Activated naive CD8-positive, alpha-beta T cell treated with anti-CD3 and anti-CD28 coated beads, Interleukin-2, amount 10 ng/mL, durations not matched to agents 7 days and 5 days (primary cell): ENCODE measurements around the gene MAMSTR. TPM values are rescaled to one million over a fixed set of nuclear protein-coding genes. Genes with fewer than 3 reads are reported as not detected.
A peak's percentile ranks its signal among the peaks of the same experiment; 100 is the strongest.

Experiments used
- ATAC-seq: fragments of 150-1000 bp; cut with Tn5 transposase; one replicate; pipeline ENCODE4 v1.10.0; 2021; ENCODE audit warnings: low read depth, moderate library complexity
- POLR2A ChIA-PET: fragments of 350-600 bp; sonication (Branson Sonifier 250); formaldehyde crosslinking; loops from one replicate; lab custom pipeline; 2021; ENCODE audit warnings: antibody characterized with exemption; lab: Charles Lee
- DNase-seq: peaks from one replicate; pipeline ENCODE4 v3.0.0; 2021
- H3K27ac Mint-ChIP-seq: one replicate; pipeline ENCODE4 v1.8.0; 2022; ENCODE audit warnings: mild to moderate bottlenecking, mixed read lengths
- H3K27me3 Mint-ChIP-seq: one replicate; pipeline ENCODE4 v1.8.0; 2022; ENCODE audit warnings: mild to moderate bottlenecking, moderate library complexity, mixed read lengths
- H3K36me3 Mint-ChIP-seq: one replicate; pipeline ENCODE4 v1.8.0; 2021; ENCODE audit warnings: mild to moderate bottlenecking, mixed read lengths
- H3K4me1 Mint-ChIP-seq: one replicate; pipeline ENCODE4 v1.8.0; 2021; ENCODE audit warnings: mixed read lengths
- H3K4me3 Mint-ChIP-seq: one replicate; pipeline ENCODE4 v1.8.0; 2022; ENCODE audit warnings: mild to moderate bottlenecking, moderate library complexity, mixed read lengths
- H3K9me3 Mint-ChIP-seq: one replicate; pipeline ENCODE4 v1.8.0; 2021; ENCODE audit warnings: mixed read lengths
- total RNA-seq, 2 experiments: library from RNA; stranded (reverse); gene quantifications; one replicate each; pipeline ENCODE4 v1.2.3, GENCODE V29; 2021

MAMSTR gene
- total RNA-seq, 2 experiments from 2014 or later = 1.5 to 2.1 TPM

DNA sequence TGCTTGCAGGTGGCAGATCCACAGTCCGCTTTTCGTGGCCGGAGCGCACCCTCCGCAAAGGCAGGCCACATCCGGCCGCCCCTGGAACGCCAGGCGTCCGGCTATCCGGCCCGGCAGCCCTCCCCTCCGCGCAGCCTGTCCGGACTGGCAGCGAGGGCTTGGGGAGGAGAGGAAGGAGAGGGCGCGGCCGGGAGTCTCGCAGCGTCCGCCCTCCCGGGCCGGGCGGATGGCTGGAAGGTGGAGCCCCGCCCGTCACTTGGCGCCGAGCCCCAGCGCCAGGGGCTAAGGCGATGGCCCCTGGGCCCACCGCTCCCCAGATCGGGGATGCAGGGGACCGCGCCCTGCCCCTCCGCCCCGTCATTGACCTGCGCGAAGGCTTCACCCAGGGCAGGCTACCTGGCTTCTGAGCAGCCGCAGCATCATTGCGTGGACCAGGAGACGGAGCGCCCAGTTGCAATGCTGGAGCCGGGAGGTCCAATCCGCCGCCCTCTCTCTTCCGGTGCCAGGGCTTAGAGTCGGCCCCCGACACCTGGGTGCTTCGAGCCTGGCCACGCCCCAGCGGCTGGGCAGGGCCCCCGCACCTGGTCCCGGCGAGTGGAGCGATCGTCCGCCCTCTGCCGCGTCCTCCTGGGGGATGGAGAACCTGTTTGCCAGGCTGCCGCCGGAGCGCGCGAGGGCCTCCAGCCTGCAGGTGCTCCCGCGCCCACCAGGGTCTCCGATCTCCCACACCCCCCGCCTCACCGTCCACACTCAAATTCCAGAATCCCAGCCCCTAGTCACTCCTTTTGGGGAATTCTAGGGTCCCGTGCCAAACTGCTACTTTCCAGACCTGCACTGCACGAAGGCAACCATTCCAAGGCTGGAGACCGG lies 33.2 kb upstream of the MAMSTR start, which contains the start of gene FUT1:
Gene FUT1, minus strand, starts transcription at position 146 of the 870 bp plus-strand sequence. CDS start 1,360 bp downstream, outside the sequence.
- Mint-ChIP-seq H3K27me3 (peaks cover 35% of the 10 kb centered on the region), H3K27ac (no peak within 1 kb of the TSS), H3K36me3 (no peaks in the 10 kb centered on the region), H3K9me3 (no peaks in the 10 kb centered on the region), H3K4me3 (peak within 1 kb of the TSS; percentile 77), H3K4me1 (peaks cover 15% of the 10 kb centered on the region)
- POLR2A ChIA-PET = no interaction called here
- DNase-seq (peak; percentile 62), ATAC-seq (peak; percentile 72)

GRCh38 chr19:48751845-48752495 lies 32.4 kb upstream of the MAMSTR start:
- H3K36me3 Mint-ChIP-seq = no peaks in the 10 kb centered on the region
- H3K27me3 Mint-ChIP-seq = peaks cover 35% of the 10 kb centered on the region
- H3K9me3 Mint-ChIP-seq = no peaks in the 10 kb centered on the region
- H3K4me1 Mint-ChIP-seq = peaks cover 17% of the 10 kb centered on the region
- no peak overlapping the region for H3K27ac Mint-ChIP-seq
- peak; percentile 21 for ATAC-seq
- no peak for DNase-seq
- peak overlapping the region; percentile 72 for H3K4me3 Mint-ChIP-seq
- POLR2A ChIA-PET = interaction anchor here (0.5 to 0.6 kb wide), 3 partner anchors 12 to 208 kb away, joined by 3 to 4 read pairs (median 3); no protein-coding TSS in a partner anchor

DNA sequence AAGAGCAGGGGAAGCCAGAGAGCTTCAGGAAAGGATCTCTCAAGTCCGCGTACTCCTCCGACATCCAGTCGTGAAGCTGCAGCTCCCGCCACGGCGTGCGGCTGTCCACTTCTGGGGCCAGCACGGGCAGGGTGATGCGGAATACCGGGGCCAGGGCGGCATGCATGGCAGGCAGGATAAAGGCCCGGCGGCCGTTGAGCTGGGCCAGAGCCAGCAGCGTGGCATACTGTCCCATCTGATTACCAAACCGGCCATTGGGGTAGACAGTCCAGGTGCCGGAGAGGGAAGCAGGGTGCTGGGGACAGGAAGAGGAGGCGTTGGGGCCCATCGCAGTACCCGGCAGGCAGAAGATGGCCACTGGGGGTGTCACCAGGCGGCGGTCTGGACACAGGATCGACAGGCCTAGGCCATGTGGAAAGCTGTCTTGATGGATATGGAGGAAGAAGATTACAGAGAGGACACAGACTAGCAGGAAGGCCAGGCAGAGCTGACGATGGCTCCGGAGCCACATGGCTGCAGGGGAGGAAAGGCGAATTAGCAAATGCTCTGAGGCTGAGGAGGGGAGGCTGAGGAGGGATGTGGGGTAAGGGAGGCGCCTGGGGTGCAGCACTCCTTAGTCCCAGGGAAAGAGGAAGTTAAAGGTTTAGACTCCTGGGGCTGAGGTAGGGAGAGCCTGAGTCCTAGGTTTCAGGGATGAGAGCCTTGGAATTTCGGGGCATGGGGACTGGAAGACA lies 31.4 kb upstream of the MAMSTR start:
- no peaks in the 10 kb centered on the region for H3K36me3 Mint-ChIP-seq
- peaks cover 20% of the 10 kb centered on the region for H3K4me1 Mint-ChIP-seq
- H3K27me3 Mint-ChIP-seq = peaks cover 41% of the 10 kb centered on the region
- no peaks in the 10 kb centered on the region for H3K9me3 Mint-ChIP-seq
- DNase-seq (no peak), ATAC-seq (no peak)
- peak overlapping the region; percentile 7 for H3K4me3 Mint-ChIP-seq
- POLR2A ChIA-PET = no interaction called here
- H3K27ac Mint-ChIP-seq = no peak overlapping the region

DNA sequence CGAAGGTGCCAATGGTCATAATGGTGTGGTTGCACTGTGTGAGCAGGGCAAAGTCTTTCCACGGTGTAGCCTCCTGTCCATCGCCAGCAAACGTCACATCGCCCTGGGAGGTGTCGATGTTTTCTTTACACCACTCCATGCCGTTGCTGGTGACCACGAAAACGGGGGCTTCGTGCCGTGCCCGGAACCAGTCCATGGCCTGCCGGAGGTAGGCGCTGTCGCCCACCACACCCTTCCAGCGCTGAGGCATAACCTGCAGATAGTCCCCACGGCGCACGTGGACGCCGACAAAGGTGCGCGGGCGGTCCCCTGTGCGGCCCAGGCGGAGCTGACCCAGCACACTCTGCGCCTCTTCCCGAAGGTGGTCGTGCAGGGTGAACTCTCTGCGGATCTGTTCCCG lies 30.8 kb upstream of the MAMSTR start:
- POLR2A ChIA-PET = no interaction called here

GRCh38 chr19:48749571-48750198 lies 30.2 kb upstream of the MAMSTR start:
- Mint-ChIP-seq H3K4me3 (no peak overlapping the region), H3K36me3 (no peaks in the 10 kb centered on the region), H3K9me3 (no peaks in the 10 kb centered on the region), H3K27me3 (peaks cover 45% of the 10 kb centered on the region), H3K4me1 (peaks cover 21% of the 10 kb centered on the region), H3K27ac (no peak overlapping the region)
- POLR2A ChIA-PET = no interaction called here
- DNase-seq = no peak
- ATAC-seq = no peak

More for the DNA sequence above, 30.8 kb upstream of the MAMSTR start:
- Mint-ChIP-seq H3K27ac (no peak overlapping the region), H3K4me1 (peaks cover 21% of the 10 kb centered on the region), H3K27me3 (peaks cover 47% of the 10 kb centered on the region), H3K4me3 (no peak overlapping the region), H3K9me3 (no peaks in the 10 kb centered on the region), H3K36me3 (no peaks in the 10 kb centered on the region)
- DNase-seq = no peak
- ATAC-seq = no peak

DNA sequence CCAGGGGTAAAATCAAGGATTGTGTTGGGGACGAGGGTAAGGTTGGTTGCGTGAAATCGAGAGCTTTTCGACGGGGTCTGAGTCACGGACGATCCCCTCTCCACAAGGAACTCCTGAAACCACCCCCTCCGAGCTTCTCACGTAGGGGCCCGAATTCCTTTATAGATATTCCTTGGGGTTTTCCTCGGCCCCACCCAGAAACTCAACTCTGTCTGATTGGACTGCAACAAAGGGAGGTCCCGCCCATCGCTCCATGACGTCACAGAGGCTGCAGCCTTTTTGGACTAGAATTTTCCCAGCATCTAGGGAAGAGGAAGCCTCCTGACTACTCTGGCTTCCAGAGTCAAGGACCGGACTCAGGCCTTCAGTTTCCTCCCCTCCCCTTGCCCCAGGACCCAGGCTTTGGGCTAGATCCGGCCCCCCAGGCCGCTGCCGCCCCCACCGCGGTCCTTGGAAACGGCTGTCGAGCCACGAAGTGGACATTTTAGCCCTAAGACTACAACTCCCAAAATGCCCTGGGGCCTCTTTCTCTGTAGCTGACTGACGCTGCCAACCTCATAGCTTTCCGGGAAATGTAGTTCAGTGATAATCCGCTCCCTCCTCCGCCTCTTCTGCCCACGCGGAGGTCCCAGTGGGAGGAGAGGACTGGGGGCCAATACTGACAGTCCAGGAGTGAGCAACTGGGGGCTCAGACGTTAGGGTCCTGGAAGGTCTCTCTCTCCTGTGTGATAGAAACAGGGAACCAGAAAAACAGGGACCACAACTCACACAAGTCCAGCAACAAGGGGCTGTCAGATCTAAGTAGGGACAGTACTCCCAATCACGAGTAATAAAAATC lies 27.4 kb upstream of the MAMSTR start, which contains the start of gene IZUMO1:
Gene IZUMO1, minus strand, starts transcription at position 172 of the 838 bp plus-strand sequence. CDS start 1,050 bp downstream, outside the sequence.
- peak; percentile 65 for ATAC-seq
- H3K27ac Mint-ChIP-seq = no peak within 1 kb of the TSS
- H3K27me3 Mint-ChIP-seq = peaks cover 29% of the 10 kb centered on the region
- H3K4me1 Mint-ChIP-seq = peaks cover 10% of the 10 kb centered on the region
- no peak for DNase-seq
- peak within 1 kb of the TSS; percentile 13 for H3K4me3 Mint-ChIP-seq
- POLR2A ChIA-PET = no interaction called here
- H3K36me3 Mint-ChIP-seq = no peaks in the 10 kb centered on the region
- H3K9me3 Mint-ChIP-seq = no peaks in the 10 kb centered on the region

DNA sequence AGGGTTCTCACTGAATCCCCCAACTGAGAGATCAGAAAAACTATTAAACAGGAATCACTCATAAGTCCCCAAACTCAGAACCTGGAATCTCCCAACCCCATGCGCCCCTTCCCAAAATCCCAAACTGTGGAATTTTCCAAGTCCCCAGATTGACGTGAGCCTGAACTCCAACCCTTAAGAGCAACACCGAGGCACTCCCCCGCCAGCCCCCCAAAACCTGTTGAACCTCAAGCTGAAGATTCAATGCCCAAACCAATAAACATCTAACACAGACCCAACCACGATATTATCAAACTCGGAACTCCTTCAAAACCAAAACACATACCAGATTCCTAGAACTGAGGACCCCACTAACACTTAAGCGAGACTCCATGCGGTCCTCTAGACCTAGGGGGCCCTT lies 26.6 kb upstream of the MAMSTR start:
- Mint-ChIP-seq H3K4me1 (peaks cover 9% of the 10 kb centered on the region), H3K9me3 (no peaks in the 10 kb centered on the region), H3K4me3 (no peak overlapping the region), H3K27me3 (peaks cover 28% of the 10 kb centered on the region), H3K27ac (no peak overlapping the region), H3K36me3 (no peaks in the 10 kb centered on the region)
- ATAC-seq = no peak
- POLR2A ChIA-PET = no interaction called here
- no peak for DNase-seq

DNA sequence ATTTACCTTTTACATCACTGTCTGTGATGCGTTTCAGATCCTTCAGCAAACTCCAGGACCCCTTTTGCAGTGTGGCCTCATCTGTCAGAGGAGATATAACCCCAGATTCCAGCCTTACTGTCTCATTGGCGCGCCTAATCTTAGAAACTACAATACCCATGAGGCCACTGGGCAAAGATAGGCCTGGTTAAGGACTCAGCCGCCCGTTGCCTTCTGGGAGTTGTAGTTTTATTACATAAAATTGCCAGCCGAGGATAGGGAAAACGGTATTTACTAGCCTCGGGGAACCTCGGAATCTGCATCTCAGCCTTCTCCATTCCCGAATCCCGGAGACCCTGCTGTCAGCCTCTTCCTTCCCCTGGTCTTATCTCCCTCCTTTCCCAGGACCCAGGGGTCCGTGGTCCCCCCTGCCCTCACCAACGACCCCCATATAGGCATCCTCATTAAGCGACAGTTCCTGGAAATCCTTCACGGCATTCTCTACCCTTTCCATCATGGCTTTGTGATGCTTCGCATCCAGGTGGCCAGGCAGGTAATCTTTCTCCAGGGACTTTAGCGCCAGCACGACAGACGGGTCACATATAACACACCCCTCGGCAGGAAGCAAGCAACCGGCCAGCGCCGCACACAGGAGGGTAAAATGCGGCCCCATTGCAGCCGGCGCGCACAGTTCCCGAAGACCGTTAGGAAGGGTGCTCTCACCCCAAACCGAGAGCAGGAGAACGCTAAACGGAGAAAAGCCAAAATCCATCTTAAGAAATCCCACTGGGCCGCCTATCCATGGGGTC lies 25.9 kb upstream of the MAMSTR start:
- DNase-seq (no peak), ATAC-seq (peak; percentile 57)
- Mint-ChIP-seq H3K27ac (no peak overlapping the region), H3K4me1 (peaks cover 8% of the 10 kb centered on the region), H3K9me3 (no peaks in the 10 kb centered on the region), H3K27me3 (peaks cover 30% of the 10 kb centered on the region), H3K4me3 (no peak overlapping the region), H3K36me3 (no peaks in the 10 kb centered on the region)
- POLR2A ChIA-PET = interaction anchor here (1.2 kb wide), 1 partner anchor 24 kb away, joined by 3 read pairs; no protein-coding TSS in a partner anchor

- DNase-seq (no peak), ATAC-seq (no peak)
- Mint-ChIP-seq H3K36me3 (no peaks in the 10 kb centered on the region), H3K4me3 (no peak overlapping the region), H3K4me1 (peaks cover 16% of the 10 kb centered on the region), H3K27me3 (peaks cover 36% of the 10 kb centered on the region), H3K9me3 (no peaks in the 10 kb centered on the region), H3K27ac (no peak overlapping the region)
- POLR2A ChIA-PET = no interaction called here
These were observed 22.6 kb upstream of the MAMSTR start for GRCh38 chr19:48742096-48742495.

- H3K4me3 Mint-ChIP-seq = no peak overlapping the region
- POLR2A ChIA-PET = no interaction called here
These were observed 21.8 kb upstream of the MAMSTR start for GRCh38 chr19:48741129-48741999.

More at GRCh38 chr19:48741129-48741999, 21.8 kb upstream of the MAMSTR start:
- H3K27ac Mint-ChIP-seq = no peak overlapping the region
- ATAC-seq = no peak
- H3K4me1 Mint-ChIP-seq = peaks cover 15% of the 10 kb centered on the region
- H3K9me3 Mint-ChIP-seq = no peaks in the 10 kb centered on the region
- DNase-seq = peak; percentile 67
- peaks cover 34% of the 10 kb centered on the region for H3K27me3 Mint-ChIP-seq
- H3K36me3 Mint-ChIP-seq = no peaks in the 10 kb centered on the region
